K562 (cell line): Measurements from ENCODE around the gene B4GALNT4. TPM values are rescaled to one million over a fixed set of nuclear protein-coding genes. Genes with fewer than 3 reads are reported as not detected.
A peak's percentile ranks its signal among the peaks of the same experiment; 100 is the strongest.

ENCODE experiments used
- ATAC-seq: fragments of 200-7000 bp; cut with Tn5 transposase; 3 replicates; pipeline ENCODE4 v1.9.1; 2020; ENCODE audit warnings: moderate library complexity
- BruUV-seq: library from RNA; stranded (reverse); fragments of 400-500 nt; replicated peaks from 2 replicates; lab custom pipeline; 2021; lab: Mats Ljungman, UMichigan
- CTCF ChIA-PET: fragments of 300-600 bp; formaldehyde crosslinking; extraction: SDS; loops from one replicate; lab custom pipeline; 2021; ENCODE audit warnings: low intra/inter-chr PET ratio; lab: Yijun Ruan, JAX
- POLR2A ChIA-PET: fragments of 300-600, 350-650 bp; sonication (Branson Sonifier 250); formaldehyde crosslinking; extraction: SDS; loops from one replicate; lab custom pipeline; 2021; ENCODE audit warnings: antibody characterized with exemption, inconsistent platforms; lab: Yijun Ruan, JAX
- DNase-seq, 4 experiments: peaks; one replicate each; pipeline versions ENCODE4 v3.0.0 to v3.0.0-alpha.2; 2011 to 2018; ENCODE audit warnings: low spot score in 3 of 4, mixed read lengths in 3 of 4; ENCODE audit errors: extremely low read depth in 1 of 4
- FAIRE-seq: peaks from 2 replicates; lab custom pipeline; 2011; peaks lifted over from hg19 to GRCh38; lab: Jason Lieb, UNC
- H2AFZ ChIP-seq: 2 replicates; pipeline ENCODE4 v1.6.0; 2011; ENCODE audit warnings: low read depth, low read length, control low read depth, inconsistent platforms
- H3K27ac ChIP-seq: fragments of 200-600 bp; 3 replicates; pipeline ENCODE4 v1.8.0; 2011; ENCODE audit warnings: low read depth, mild to moderate bottlenecking, control low read depth, inconsistent platforms, low read length, moderate library complexity, mixed read lengths; ENCODE audit errors: extremely low read depth
- H3K27me3 ChIP-seq, 2 experiments: fragments of 300-600 bp in 1 of 2; 2 replicates in 1 of 2; 3 replicates in 1 of 2; pipeline versions ENCODE4 v1.6.0 to v1.8.0; 2011; ENCODE audit warnings: inconsistent platforms in 2 of 2, low read length in 2 of 2, mild to moderate bottlenecking in 1 of 2, mixed read lengths in 1 of 2, moderate library complexity in 1 of 2; ENCODE audit not compliant: control insufficient read depth in 2 of 2, insufficient read depth in 2 of 2
- H3K36me3 ChIP-seq: fragments of 300-600 bp; 3 replicates; pipeline ENCODE4 v1.8.0; 2011; ENCODE audit warnings: mild to moderate bottlenecking, low read length, inconsistent platforms; ENCODE audit not compliant: control insufficient read depth, insufficient read depth
- H3K4me1 ChIP-seq, 2 experiments: fragments of 200-600 bp in 1 of 2; replicated peaks in 1 of 2; 2 replicates in 1 of 2; 3 replicates in 1 of 2; pipeline versions ENCODE4 v1.5.1 to v1.8.0; 2011; ENCODE audit warnings: inconsistent platforms in 2 of 2, low read length in 2 of 2, mild to moderate bottlenecking in 1 of 2, mixed read lengths in 1 of 2, moderate library complexity in 1 of 2; ENCODE audit not compliant: control insufficient read depth in 2 of 2, insufficient read depth in 2 of 2
- H3K4me2 ChIP-seq: 2 replicates; pipeline ENCODE4 v1.6.1; 2011; ENCODE audit warnings: low read length, control low read depth, inconsistent platforms, mixed read lengths; ENCODE audit not compliant: insufficient read depth
- H3K4me3 ChIP-seq: fragments of 200-600 bp; sonication (generic), shearing (Covaris generic); 2 replicates; pipeline ENCODE4 v1.5.1; 2016; ENCODE audit warnings: control low read depth, inconsistent platforms
- H3K79me2 ChIP-seq: fragments of 200-600 bp; 3 replicates; pipeline ENCODE4 v1.8.0; 2011; ENCODE audit warnings: low read length, inconsistent platforms; ENCODE audit not compliant: control insufficient read depth, insufficient read depth
- H3K9ac ChIP-seq, 2 experiments: 2 replicates each; pipeline versions ENCODE4 v1.6.0 to v1.6.1; 2011; ENCODE audit warnings: low read depth in 2 of 2, low read length in 2 of 2, control low read depth in 1 of 2, inconsistent platforms in 1 of 2, mild to moderate bottlenecking in 1 of 2, mixed read lengths in 1 of 2; ENCODE audit not compliant: insufficient read depth in 1 of 2
- H3K9me1 ChIP-seq: one replicate; pipeline ENCODE4 v1.6.0; 2011; ENCODE audit warnings: inconsistent platforms, mild to moderate bottlenecking, low read length, moderate library complexity; ENCODE audit not compliant: control insufficient read depth, insufficient read depth
- H3K9me3 ChIP-seq: replicated peaks from 2 replicates; pipeline ENCODE4 v1.5.1; 2011; ENCODE audit warnings: low read depth, low read length, inconsistent platforms; ENCODE audit not compliant: control insufficient read depth, insufficient read depth
- H4K20me1 ChIP-seq: replicated peaks from 2 replicates; pipeline ENCODE4 v1.6.1; 2011; ENCODE audit warnings: low read length, inconsistent platforms, mixed read lengths; ENCODE audit not compliant: control insufficient read depth, insufficient read depth
- CBX1 ChIP-seq: sonication (generic); IDR thresholded peaks from 2 replicates; pipeline ENCODE4 v1.6.1; 2016; ENCODE audit warnings: antibody characterized with exemption, low read depth, mild to moderate bottlenecking
- ELF4 ChIP-seq: fragments of 450-650 bp; formaldehyde crosslinking; IDR thresholded peaks from 2 replicates; pipeline ENCODE4 v1.4.0; 2022; ENCODE audit warnings: missing genetic modification characterization
- U2AF2 ChIP-seq: fragments of 200-400 bp; formaldehyde crosslinking; optimal IDR thresholded peaks from 2 replicates; pipeline ENCODE3; 2017; ENCODE audit warnings: low read depth, mild to moderate bottlenecking, low read length
- ZNF324 ChIP-seq: fragments of 250-450 bp; sonication (Bioruptor Pico); IDR thresholded peaks from 2 replicates; pipeline ENCODE4 v1.4.0; 2020; ENCODE audit warnings: mild to moderate bottlenecking
- WGBS: fragments of 100-300 bp; shearing (Covaris generic); methylation state at CpG from one replicate; pipeline ENCODE4 v1.1.6; 2016; ENCODE audit warnings: low coverage, mixed read lengths; ENCODE audit not compliant: insufficient coverage; ENCODE audit errors: missing lambda C conversion rate; 5-methylcytosine and 5-hydroxymethylcytosine counted together
- in situ Hi-C: fragments of 300-500 bp; cut with MboI; formaldehyde crosslinking; loops from 4 replicates; pipeline ENCODE4 v1.15.0; 2018; ENCODE audit warnings: inconsistent platforms, mixed read lengths
- intact Hi-C: fragments of 100-400 bp; cut with micrococcal nuclease; formaldehyde crosslinking; loops from 2 replicates; pipeline ENCODE4 v1.14.2; 2022
- polyA plus RNA-seq, 8 experiments: library from polyadenylated mRNA; depleted of rRNA in 4 of 8; stranded (reverse) in 5 of 8; unstranded in 3 of 8; fragments of >200 nt; fragmentation: Nextera tagmentation in 2 of 8; fragmentation: Illumina TruSeq in 1 of 8; extraction: Ambion mirVana in 2 of 8; extraction: Trizol in 1 of 8; gene quantifications; 2 replicates each; pipeline versions ENCODE4 v1.2.1 to v1.2.3, GENCODE V29; 2011 to 2014; ENCODE audit warnings: inconsistent platforms in 1 of 8, missing spikeins in 1 of 8
- total RNA-seq, 7 experiments: library from RNA; depleted of rRNA in 6 of 7; stranded (reverse); fragments of >200 nt in 6 of 7; fragmentation: Illumina TruSeq in 2 of 7; extraction: Trizol in 2 of 7; gene quantifications; 2 replicates each; pipeline versions ENCODE4 v1.2.1 to v1.2.3, GENCODE V29; 2011 to 2021; ENCODE audit warnings: low replicate concordance in 1 of 7
- TF ChIP-seq, protein P1 (sequence below): fragments of 450-650 bp; conservative IDR thresholded peaks from 2 replicates; pipeline ENCODE4 v1.6.1; 2016; ENCODE audit warnings: missing genetic modification characterization, low read depth, mild to moderate bottlenecking, control low read depth, missing compliant biosample characterization
- TF ChIP-seq, protein P2 (sequence below), 3 experiments: fragments of 200-800 bp in 1 of 3; sonication (Bioruptor generic) in 1 of 3; sonication (generic) in 1 of 3; formaldehyde crosslinking in 1 of 3; IDR thresholded peaks; 2 replicates each; pipeline versions ENCODE4 v1.6.1 to v1.8.0; 2016 to 2022; ENCODE audit warnings: mild to moderate bottlenecking in 2 of 3, missing compliant biosample characterization in 2 of 3, missing genetic modification characterization in 2 of 3, missing genetic modification reagents in 1 of 3
- TF ChIP-seq, protein P3 (sequence below): fragments of 250-450 bp; sonication (Bioruptor Pico); IDR thresholded peaks from 2 replicates; pipeline ENCODE4 v1.8.0; 2022; ENCODE audit warnings: moderate library complexity, mild to moderate bottlenecking, inconsistent platforms

The B4GALNT4 gene
- total and polyA plus RNA-seq, 9 of the 15 experiments (the other 6 are each of a cell fraction or from before 2014, with no cell fraction given): 0.20 to 37.1 (median 10.8) TPM; not detected in 1

DNA sequence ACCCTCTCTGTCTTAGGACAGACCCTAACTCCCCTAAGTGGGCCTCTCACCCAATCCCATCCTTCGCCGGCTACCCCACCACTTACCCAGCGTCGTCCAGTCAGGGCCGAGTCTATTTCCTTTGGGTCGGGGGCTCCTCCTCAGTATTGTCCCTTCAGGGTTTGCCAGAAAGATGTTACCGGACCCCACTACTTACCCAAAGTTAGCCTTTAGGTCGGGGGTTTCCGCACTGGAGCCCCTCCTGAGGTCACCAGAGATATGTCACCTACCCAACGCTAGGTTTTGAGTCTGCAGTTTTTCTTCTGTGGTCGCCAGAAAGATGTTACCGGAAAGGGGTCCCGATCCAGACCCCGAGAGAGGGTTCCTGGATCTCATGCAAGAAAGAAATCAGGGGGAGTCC, 17.9 kb upstream of the B4GALNT4 start:
- Histone ChIP-seq H3K4me1 (peaks cover 63 to 68% of the 10 kb centered on the region in 2 experiments), H3K4me2 (peak overlapping the region; percentile 69), H2AFZ (peak overlapping the region; percentile 94), H3K9ac (peak overlapping the region; percentile 75 to 89; a peak in 3 of 4 replicates), H3K36me3 (no peaks in the 10 kb centered on the region), H3K9me3 (no peaks in the 10 kb centered on the region; the same call in 1 of the 2 replicates), H4K20me1 (no peaks in the 10 kb centered on the region), H3K27me3 (no peaks in the 10 kb centered on the region), H3K9me1 (no peaks in the 10 kb centered on the region), H3K4me3 (no peak overlapping the region), H3K79me2 (peaks cover 8% of the 10 kb centered on the region; the same call in 1 of the 3 replicates), H3K27ac (peak overlapping the region; percentile 88)
- TF ChIP-seq U2AF2: no peak
- no peak for TF ChIP-seq CBX1
- WGBS: 77% methylated on average over 14 of the region's 14 CpGs
- ATAC-seq: no peak
- in situ Hi-C loops: loop anchor here (5.0 kb wide), 1 partner anchor 39 kb away; the partner anchor contains the start of gene IFITM1
- intact Hi-C loops: loop anchor here (1.0 to 5.0 kb wide), 2 partner anchors 22 to 84 kb away; no protein-coding TSS in a partner anchor
- no peak for FAIRE-seq
- no peak for DNase-seq
- ChIA-PET POLR2A (interaction anchor here (0.6 kb wide), 1 partner anchor 107 kb away, joined by 3 read pairs; no protein-coding TSS in a partner anchor), CTCF (no interaction called here)
- no TSS peak for BruUV-seq

DNA sequence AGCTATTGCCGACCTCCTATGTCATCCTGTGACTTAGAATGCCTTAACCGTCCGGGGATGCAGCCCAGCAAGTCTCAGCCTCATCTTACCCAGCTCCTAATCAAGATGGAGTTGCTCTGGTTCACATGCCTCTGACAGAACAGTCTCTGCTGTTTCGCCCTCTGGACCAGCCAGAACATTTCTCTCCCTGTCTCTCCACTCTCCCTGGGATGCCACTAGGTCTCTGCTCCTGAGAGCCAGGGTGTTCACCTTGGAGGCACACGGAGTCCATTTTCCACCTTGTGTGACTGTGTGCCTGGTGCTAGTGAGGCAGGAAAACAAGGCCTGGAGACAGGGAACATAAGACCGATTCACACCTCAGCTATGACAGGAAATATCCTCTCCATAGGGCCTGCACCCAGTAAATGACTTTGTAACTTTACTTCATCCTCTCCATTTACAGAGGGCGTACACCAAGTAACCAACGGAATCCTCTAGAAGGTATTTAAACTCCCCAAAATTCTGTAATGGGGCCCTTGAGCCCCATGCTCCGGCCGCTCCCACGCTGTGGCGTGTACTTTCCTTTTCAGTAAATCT, 16.8 kb upstream of the B4GALNT4 start:
- 78% methylated on average over 11 of the region's 12 CpGs for WGBS
- Histone ChIP-seq H4K20me1 (no peaks in the 10 kb centered on the region), H3K36me3 (no peaks in the 10 kb centered on the region; the same call in 2 of the 3 replicates), H3K27ac (peak overlapping the region; percentile 98), H2AFZ (peak overlapping the region; percentile 80), H3K79me2 (peaks cover 8% of the 10 kb centered on the region; the same call in 1 of the 3 replicates), H3K9ac (peak overlapping the region; percentile 24 to 65; a peak in 2 of 4 replicates), H3K4me2 (no peak overlapping the region), H3K4me1 (peaks cover 63 to 68% of the 10 kb centered on the region in 2 experiments), H3K4me3 (no peak overlapping the region), H3K9me1 (no peaks in the 10 kb centered on the region), H3K27me3 (no peaks in the 10 kb centered on the region; a peak in 1 of 5 replicates), H3K9me3 (peaks cover 6% of the 10 kb centered on the region)
- no peak for DNase-seq
- POLR2A ChIA-PET: interaction anchor here (0.6 to 1.5 kb wide), 3 partner anchors 12 to 136 kb away, joined by 3 to 6 read pairs (median 3); no protein-coding TSS in a partner anchor
- CTCF ChIA-PET: no interaction called here
- intact Hi-C loops (loop anchor here (5.0 kb wide), 1 partner anchor 85 kb away; no protein-coding TSS in a partner anchor), in situ Hi-C loops (loop anchor here (5.0 kb wide), 1 partner anchor 40 kb away; the partner anchor contains the start of gene IFITM1)
- FAIRE-seq: no peak
- ATAC-seq: no peak
- BruUV-seq: no TSS peak
- TF ChIP-seq, protein P1, sequence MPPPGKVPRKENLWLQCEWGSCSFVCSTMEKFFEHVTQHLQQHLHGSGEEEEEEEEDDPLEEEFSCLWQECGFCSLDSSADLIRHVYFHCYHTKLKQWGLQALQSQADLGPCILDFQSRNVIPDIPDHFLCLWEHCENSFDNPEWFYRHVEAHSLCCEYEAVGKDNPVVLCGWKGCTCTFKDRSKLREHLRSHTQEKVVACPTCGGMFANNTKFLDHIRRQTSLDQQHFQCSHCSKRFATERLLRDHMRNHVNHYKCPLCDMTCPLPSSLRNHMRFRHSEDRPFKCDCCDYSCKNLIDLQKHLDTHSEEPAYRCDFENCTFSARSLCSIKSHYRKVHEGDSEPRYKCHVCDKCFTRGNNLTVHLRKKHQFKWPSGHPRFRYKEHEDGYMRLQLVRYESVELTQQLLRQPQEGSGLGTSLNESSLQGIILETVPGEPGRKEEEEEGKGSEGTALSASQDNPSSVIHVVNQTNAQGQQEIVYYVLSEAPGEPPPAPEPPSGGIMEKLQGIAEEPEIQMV (tag): peak; percentile 90
- TF ChIP-seq ELF4 (CRISPR knock-in tag): peak; percentile 79; the same call in 1 of the 2 replicates
- TF ChIP-seq, protein P2, sequence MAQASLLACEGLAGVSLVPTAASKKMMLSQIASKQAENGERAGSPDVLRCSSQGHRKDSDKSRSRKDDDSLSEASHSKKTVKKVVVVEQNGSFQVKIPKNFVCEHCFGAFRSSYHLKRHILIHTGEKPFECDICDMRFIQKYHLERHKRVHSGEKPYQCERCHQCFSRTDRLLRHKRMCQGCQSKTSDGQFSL (CRISPR knock-in tag; IDR thresholded peaks at IDR 0.05): no peak
- TF ChIP-seq, protein P2 (tag; IDR thresholded peaks at IDR 0.05): peak in 1 of 2 experiments; percentile 97; a peak in 2 of 4 replicates
- TF ChIP-seq, protein P3, sequence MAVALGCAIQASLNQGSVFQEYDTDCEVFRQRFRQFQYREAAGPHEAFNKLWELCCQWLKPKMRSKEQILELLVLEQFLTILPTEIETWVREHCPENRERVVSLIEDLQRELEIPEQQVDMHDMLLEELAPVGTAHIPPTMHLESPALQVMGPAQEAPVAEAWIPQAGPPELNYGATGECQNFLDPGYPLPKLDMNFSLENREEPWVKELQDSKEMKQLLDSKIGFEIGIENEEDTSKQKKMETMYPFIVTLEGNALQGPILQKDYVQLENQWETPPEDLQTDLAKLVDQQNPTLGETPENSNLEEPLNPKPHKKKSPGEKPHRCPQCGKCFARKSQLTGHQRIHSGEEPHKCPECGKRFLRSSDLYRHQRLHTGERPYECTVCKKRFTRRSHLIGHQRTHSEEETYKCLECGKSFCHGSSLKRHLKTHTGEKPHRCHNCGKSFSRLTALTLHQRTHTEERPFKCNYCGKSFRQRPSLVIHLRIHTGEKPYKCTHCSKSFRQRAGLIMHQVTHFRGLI (CRISPR knock-in tag): peak; percentile 96
- TF ChIP-seq ZNF324 (CRISPR knock-in tag): peak; percentile 86
